Fibroblast of gingiva (primary cell): ENCODE results near the gene KCTD5.

Experiments used
- DNase-seq: peaks from one replicate; pipeline ENCODE4 v3.0.0-alpha.2; 2011; ENCODE audit warnings: low read depth

The KCTD5 gene

DNA sequence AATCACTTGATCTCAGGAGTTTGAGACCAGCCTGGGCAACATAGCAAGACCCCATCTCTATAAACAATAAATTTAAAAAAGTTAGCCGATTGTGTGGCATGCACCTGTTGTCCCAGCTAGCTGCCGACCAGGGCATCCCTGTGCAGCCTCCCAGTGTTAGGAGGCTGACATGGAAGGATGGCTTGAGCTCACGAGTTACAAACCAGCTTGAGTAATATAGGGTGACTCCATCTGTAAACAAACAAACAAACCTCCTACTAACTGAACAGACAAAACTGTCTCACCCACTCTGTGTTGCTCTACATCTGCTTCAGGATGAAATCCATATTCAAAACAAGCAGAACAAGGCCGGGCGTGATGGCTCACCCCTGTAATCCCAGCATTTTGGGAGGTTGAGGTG, 44.6 kb downstream of the KCTD5 start:
- no peak for DNase-seq

DNA sequence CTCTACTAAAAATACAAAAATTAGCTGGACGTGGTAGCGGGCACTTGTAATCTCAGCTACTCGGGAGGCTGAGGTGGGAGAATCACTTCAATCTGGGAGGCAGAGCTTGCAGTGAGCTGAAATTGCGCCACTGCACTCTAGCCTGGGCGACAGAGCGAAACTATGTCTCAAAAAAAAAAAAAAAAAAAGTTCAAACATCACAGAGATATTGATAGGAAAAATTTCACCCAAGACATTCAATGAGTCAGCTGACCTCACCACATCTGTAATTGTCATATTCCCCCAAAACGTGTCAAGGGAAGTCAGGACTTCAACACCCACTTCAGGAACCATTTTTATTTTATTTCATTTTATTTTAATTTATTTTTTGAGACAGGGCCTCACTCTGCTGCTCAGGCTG, 45.7 kb downstream of the KCTD5 start:
- no peak for DNase-seq

DNA sequence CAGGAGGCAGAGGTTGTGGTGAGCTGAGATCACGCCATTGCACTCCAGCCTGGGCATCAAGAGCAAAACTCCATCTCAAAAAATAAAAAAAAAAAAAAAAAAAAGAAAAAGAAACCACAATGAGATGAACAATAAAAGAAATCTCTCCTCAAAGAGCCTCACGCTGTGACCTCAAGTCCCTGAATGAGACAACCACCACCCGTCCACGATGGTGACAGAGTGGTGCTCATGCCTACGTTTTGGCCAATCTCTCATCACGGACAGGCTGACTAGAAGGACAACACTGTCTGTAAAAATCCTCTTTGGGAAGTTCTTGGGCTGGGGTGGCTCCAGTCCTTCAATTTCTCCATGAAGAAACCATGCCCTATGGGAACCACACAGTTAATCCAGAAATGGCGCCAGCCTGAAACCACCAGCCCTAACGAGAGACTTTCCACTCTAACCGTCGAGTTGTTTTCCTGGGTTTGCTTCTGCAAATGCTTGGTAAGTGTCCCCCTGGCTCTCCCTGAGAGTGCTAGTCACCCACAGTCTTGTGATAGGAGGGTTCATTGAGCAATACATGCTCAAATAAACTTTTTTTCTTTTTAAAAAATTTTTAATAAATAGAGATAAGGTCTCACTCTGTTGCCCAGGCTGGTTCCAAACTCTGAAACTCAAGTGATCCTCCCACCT, 52.7 kb downstream of the KCTD5 start:
- DNase-seq = no peak

DNA sequence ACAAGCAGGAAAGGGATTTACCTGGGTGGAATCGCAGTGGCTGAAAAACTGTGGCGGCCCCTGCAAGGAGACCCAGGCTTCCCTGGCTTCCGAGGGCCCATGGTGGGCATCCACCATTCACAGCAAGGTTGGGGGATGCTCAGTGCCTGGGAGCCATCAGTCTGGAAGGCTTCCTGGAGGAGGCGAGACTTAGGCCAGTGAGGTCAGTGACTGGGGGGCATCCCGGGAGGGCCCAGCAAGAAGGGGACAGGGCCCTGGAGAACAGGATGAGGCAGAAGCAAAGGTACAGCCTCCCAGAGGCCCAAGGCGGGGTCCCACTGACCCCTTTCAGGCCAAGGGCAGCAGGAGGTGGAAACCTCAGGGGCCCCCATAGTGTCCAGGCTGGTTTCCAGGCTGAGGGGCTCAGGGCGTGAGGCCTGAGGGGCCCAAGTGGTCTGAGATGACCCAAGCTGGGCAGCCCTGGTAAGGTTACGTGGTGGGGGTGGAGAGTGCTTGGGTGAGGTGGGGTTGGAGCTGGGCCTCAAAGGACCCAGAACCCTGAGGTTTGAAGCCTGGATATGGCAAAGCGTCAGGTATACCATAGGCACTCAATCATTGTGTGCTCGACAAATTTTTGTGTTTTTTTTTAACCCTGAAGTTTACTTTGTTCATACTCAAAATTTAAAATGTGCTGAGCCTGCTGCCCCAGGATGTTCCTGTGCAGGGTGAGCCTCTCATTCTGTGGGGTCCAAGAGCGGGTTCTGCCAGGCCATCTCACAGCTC, 54.3 kb downstream of the KCTD5 start:
- DNase-seq = no peak

DNA sequence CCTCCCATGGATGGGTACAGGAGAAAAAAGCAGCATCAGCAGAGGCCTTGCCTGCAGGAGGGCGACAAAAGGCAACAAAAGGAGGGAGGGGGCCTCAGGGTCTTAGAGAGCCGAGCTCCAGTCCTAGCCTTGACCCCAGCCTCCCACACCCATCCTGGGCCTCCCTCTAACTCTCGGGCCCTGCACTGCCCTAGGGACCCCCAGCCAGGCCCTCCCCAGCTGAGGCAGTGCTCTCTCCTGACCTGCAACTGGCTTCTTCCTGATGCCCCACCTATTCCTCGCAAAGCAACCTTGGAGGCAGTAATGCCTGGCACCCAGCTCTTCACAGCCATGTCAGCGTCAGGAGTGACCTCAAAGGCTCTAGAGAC, 54.9 kb downstream of the KCTD5 start:
- DNase-seq = no peak

DNA sequence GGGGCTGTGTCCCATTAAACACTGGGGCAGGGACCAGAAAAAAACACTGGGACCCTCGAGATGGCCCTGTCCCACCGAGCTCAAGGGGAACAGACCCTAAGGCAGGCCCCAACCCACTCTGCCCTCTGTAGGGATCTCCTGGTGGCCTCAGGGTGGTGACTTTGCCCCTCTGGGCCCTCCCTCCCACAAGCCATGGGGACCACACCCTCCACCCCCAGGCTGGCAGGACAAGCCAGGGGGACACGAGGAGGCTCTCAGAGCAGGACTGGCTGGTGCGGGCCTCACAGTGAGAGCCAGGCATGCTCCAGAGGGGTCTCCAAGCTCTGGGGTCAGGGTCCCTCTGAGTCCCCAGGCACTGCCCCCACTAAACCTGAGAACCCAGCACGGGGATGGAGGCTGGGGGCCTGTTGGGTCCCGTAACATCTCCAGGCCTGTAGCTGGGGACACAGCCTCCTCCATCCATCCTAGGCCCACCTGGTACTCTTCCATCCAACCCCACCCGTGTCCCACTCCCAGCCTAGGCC, 55.6 kb downstream of the KCTD5 start:
- DNase-seq = no peak

DNA sequence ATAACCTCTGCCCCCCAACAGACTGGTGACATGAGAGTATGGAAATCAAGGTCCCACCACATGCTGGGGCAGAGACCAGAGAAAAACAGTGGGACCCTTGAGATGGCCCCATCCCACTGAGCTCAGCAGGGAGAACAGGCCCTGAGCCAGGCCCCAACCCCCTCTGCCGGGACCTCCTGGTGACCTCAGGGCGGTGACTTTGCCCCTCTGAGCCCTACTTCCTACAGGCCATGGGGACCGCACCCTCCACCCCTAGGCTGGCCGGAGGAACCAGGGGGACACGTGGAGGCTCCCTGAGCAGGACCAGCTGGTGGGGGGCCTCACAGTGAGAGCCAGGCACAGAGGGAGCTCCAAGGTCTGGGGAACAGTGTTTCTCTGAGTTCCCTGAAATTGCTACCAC, 56.3 kb downstream of the KCTD5 start:
- no peak for DNase-seq

DNA sequence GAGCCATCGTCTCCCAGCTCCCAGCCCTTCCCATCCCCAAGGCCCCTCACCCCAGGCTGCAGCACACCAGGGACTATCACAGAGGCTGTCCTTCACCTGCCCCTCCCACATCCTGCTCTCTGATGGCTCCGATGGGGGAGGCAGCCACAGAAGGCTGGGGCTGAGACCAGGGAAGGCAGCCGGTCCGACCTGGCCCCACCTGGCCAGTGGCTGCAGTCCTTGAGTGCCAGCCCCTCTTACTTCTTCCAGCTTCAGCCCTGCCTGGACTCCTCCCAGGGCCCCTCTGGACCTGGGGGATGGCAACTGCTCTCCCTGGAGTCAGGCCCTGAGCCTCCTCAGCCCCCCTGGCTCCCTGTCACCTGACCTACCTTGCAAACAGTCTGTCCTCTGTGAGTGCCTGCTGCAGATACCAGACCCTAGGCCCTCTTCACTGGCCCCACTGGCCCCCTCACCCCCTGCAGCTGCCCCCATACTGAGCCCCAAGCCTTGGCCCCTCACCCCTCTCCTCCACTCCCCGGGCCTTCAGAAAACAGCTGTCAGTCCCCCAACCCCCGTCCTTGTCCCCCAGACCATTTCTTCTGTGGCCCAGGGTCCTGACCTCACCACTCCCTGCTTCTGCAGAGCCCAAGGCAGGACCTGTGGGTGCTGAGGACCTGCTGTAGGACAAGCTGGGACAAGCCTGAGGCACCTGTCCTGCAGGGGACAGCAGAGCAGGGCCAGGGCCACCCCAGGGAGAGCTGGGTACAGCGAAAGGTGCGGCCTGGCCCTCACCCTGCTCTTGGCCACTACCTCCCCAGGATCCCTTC, 57.5 kb downstream of the KCTD5 start:
- no peak for DNase-seq

DNA sequence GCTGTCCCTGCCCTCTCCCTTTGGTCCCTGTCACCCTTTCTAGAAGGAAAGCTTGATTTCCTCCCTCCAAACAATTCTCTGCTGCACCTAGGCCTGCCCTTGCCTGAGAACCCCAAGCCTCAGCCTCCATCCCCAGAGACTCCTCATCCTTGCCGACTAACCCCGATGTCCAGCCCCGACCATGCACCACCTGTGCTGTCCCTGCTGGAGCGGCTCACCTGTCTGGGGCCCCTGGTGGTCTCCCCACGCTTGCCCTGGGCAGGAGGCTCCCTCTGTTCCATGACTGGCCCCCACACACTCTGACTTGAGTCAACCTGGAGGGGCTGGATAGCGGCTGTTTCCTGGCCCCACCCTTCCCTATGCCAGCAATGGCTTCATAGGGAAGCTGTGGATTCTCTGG, 58.2 kb downstream of the KCTD5 start:
- DNase-seq = no peak

DNA sequence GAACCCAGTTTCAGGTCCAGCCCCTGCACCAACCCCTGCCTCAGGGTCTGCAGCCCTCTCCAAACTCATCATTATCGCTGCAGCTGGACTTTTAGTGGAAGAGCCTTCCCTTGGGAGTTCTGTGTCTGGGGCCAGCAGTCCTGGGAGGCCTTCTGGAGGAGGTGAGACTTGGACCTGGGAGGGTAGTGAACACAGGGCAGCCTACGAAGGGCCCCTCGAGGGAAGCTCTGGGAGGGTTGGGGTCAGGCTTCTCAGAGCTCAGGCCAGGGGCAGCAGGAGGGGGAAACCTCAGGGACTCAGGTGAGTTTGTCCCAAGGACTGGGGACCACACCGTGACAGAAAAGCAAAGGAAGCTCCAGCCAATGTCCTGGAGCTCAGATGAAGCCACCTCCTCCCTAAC, 58.8 kb downstream of the KCTD5 start:
- no peak for DNase-seq

DNA sequence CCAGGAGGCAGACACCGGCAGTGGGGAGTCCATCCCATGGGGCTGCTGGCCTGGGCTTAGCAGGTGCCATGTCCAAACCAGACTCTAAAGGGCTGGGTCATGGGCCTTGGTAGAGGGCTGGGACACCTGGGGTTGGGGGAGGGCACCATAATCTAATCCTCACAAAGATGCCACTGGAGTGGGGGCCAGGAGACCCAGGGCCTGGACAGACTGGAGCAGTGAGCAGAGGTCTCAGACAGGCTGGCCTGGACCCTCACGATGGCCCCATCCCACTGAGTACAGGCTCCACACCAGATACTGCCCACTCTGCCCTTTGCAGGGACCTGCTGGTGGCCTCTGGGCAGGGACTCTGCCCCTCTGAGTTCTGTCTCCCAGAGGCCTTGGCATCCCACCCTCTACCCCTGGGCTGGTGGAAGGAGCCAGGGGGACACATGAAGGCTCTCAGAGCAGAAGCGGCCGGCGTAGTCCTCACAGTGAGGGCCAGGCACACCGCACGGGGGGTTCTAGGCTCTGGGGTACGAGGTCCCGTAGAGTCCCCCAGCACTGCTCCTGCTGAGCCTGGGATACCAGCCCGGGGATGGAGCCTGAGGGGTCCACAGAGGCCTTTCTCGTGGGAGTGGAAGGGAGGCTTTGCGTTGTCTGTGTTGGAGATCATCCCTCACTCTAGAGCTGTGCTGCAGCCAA, 60.1 kb downstream of the KCTD5 start:
- no peak for DNase-seq

DNA sequence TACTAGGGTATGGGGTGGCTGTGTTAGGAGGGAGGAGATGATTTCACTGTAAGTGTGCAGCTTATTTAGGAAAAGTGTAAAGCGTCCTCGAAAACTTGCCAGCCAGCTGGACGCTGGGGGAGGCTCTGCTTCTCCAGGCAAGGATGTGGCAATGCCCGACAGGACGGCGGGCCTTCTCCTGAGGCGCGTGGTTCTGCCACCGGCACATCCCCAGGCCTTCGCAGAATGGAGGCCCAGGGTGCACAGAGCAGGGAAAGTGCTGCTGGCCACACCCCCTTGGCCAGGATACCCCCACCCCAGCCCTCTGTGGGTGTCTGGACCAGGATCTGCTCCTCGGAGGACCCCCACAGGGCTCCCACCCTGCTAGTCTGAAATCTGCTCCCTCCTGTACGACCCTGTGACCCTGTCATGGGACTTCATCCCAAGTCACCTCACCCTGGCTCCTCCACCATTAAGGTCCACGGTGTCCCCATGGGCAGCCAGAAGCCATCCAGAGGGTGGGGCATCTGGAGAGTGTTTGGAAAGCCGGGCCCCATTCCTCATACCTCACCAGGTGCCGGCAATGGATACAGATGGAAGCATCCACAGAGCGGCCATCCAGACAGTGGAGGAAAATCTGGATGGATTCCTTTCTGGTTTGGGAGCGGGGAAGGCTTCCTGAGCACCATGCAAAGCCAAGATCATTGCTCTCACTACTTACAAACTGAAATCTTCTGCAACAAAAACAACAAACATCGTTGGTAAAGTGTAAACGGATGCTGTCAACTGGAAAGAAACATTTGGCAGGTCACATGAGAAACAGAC, 60.9 kb downstream of the KCTD5 start:
- DNase-seq = no peak

DNA sequence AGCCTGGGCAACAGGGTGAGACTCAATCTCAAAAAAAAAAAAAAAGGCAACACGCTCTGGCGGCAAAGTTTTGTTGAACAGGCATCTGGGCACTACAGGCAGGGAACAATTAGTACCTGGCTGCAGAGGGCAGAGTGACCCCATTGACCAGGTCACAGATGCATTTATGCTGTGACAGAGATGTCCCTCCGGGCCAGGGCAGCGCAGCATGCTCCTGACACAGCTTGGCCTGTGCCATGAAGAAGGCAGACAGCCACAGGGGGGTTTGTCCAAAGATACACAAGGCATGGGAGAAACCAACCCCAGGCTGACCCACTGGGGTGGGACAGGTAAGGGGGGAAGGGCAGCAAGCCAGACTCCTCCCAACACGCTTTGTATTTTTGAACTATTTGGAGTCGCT, 62.4 kb downstream of the KCTD5 start:
- DNase-seq = no peak

DNA sequence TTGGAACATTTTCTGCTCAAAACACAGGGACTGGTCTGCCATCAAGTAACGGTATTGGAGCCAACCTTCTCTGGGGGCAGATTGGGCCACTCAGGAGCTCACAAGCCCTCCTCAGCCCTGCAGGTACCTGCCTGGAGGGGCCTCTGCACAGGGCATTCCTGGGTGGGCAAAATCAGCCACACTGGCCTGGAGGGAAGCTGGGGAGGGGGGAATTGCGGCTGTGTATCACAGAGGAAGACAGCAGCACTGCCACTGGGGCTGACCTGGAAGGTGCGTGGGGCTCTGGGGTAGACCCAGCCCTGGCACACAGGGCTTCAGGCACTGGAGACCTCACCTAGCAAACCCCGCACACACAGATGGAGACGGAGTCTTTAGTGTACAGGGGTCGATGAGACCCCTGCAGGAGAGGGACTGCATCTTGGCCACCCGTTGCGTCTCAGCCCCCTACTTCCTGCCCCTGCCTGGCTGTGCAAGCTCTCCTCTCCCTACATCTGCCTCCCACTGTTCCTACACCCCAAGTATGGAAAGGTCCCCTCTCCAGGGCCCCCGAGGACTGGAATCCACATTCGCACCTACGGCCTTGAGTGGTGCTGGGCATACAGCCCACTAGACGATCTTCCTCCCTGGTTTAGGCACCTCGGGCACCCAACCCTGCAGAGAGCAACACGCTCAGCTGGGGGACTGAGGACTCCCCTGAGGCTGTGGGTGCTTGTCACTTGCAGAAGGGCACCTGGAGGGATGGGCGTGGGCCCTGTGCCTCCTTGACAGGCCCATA, 63.0 kb downstream of the KCTD5 start:
- DNase-seq = no peak

DNA sequence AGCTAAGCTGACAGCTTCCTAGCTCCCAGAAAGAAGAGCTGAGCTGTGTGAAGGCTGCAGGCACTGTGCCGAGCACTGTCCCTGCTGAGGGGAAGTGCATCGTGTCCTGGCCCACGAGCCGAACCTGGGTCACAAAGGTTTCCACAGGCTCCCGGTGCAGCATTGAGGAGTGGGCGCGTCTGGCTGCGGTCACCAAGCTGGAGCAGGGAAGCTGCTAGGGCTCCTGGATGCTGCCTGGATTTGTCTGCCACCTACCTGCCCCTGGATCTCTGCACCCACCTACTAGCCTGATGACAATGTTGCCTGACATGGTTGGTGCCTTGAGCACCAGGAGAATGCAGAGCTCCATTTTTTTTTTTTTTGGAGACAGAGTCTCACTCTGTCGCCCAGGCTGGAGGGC, 63.6 kb downstream of the KCTD5 start:
- DNase-seq = no peak

DNA sequence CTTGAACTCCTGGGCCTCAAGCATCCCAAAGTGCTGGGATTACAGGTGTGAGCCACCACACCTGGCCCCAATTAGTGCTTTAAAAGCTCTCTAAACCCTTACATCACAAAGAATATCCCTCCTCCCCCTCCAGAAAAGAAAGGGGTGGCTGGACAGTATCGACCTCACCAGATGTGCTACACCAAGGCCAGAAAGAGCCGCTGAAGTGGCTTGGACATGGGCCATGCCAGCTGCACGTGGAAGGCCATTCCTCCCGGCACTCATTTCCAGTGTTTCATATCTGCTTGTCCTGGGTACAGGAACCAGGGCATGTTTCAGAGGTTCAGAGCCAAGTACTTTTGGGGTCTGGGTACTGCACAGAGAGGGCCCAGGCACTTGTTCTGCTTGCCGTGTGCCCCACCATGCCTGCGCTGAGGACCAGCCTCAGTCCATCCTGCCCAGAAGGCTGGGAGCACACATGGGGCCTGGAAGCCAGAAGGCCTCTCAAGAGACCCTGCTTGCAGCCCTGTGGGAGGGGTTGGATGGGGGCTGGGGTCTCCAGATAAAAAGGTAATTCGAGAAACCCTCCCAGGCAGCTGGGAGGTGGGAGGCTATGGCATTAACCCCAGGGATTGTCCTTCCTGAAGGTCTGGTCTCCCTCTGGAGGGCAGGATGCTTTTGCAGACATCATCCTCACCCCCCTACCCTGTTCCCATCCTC, 66.6 kb downstream of the KCTD5 start:
- no peak for DNase-seq

DNA sequence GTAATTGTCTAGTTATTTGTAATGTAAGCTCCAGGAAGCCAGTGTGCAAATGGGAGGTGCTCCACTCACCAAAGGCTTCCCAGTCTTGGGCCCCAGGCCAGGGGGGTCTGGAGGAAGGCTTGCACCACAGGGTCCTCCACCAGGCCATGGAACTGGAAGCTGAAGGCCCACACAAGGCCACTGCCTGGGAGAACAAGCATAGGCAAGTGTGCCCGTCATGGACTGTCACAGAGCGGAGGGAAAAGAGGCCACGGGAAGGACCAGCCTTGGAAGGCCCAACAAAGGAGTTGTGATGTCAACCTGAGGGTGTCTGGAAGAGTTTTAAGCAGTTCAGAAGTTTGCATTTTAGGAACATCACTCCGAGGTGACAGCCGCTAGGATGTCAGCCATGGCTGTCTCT, 67.2 kb downstream of the KCTD5 start:
- DNase-seq = no peak

DNA sequence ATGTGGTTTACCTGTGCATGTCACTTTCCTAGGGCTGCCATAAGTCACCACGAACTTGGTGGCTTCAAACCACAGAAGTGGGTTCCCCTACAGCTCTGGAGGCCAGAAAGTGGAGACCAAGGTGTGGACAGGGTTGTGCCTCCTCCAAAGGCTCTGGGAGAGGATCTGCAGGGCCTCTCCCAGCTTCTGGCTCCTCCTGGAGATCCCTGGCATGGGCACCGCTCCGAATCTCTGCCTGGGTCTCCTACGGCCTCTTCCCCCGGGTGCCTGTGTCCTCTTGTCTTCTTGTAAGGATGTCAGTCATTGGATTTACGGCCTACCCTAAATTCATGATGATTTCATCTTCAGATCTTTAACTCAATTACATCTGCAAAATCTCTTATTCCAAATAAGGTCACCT, 67.6 kb downstream of the KCTD5 start:
- DNase-seq = no peak

DNA sequence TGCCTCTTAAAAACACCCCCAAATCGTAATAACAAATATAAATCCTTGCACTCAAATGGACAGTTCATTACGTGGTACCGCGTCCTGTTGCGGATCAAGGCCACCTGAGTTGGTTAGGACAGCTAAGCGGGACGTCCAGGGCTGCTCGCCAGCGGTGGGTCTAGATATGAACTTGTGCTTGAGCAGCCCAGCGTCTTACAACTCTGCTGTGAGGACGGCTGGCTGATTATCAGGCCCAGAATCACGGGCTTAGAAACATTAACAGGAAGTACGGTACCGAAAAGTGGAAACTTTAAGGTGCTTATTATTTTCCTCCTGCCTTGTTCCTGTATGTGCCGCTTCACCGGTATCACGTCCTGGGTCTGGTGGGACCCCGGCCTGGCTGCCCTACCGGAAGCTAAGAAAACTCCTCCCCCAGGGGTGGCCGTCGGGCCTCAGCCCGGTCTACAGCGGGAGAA, 69.3 kb downstream of the KCTD5 start:
- no peak for DNase-seq
